HPDE6-E6E7 (cell line): ENCODE measurements around the gene SEMA4A.
A peak's percentile ranks its signal among the peaks of the same experiment; 100 is the strongest.

ENCODE experiments used
- DNase-seq: peaks from one replicate; pipeline ENCODE4 v3.0.0; 2011; ENCODE audit warnings: missing footprints; ENCODE audit errors: extremely low spot score

The SEMA4A gene

DNA sequence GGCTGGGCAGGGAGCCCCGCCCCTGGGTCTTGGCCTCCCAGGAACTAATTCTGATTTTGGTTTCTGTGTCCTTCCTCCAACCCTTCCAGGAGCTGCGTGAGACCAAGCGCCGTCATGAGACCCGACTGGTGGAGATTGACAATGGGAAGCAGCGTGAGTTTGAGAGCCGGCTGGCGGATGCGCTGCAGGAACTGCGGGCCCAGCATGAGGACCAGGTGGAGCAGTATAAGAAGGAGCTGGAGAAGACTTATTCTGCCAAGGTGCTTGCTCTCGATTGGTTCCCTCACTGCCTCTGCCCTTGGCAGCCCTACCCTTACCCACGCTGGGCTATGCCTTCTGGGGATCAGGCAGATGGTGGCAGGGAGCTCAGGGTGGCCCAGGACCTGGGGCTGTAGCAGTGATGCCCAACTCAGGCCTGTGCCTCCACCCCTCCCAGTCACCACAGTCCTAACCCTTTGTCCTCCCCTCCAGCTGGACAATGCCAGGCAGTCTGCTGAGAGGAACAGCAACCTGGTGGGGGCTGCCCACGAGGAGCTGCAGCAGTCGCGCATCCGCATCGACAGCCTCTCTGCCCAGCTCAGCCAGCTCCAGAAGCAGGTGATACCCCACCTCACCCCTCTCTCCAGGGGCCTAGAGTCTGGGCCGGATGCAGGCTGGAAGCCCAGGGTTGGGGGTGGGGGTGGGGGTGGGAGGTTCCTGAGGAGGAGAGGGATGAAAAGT, 18.5 kb upstream of the SEMA4A start:
- no peak for DNase-seq

DNA sequence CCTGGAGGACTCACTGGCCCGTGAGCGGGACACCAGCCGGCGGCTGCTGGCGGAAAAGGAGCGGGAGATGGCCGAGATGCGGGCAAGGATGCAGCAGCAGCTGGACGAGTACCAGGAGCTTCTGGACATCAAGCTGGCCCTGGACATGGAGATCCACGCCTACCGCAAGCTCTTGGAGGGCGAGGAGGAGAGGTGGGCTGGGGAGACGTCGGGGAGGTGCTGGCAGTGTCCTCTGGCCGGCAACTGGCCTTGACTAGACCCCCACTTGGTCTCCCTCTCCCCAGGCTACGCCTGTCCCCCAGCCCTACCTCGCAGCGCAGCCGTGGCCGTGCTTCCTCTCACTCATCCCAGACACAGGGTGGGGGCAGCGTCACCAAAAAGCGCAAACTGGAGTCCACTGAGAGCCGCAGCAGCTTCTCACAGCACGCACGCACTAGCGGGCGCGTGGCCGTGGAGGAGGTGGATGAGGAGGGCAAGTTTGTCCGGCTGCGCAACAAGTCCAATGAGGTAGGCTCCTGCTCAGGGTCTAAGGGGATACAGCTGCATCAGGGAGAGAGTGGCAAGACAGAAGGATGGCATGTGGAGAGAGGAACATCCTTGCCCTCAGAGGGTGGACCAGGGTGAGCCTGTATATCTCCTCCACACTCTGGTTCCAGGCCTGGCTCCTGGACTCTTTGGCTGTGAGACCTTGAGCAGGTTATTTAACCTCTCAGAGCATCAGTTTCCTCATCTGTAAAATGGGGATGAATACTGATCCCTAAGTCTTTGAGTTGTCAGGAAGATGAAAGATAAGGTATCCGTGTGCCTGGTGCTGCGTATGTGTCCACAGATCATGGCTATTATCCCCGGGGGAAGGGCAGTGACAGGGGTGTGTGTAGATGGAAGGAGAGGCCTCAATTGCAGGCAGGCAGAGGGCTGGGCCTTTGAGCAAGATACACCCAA, 17.2 kb upstream of the SEMA4A start:
- DNase-seq = no peak

DNA sequence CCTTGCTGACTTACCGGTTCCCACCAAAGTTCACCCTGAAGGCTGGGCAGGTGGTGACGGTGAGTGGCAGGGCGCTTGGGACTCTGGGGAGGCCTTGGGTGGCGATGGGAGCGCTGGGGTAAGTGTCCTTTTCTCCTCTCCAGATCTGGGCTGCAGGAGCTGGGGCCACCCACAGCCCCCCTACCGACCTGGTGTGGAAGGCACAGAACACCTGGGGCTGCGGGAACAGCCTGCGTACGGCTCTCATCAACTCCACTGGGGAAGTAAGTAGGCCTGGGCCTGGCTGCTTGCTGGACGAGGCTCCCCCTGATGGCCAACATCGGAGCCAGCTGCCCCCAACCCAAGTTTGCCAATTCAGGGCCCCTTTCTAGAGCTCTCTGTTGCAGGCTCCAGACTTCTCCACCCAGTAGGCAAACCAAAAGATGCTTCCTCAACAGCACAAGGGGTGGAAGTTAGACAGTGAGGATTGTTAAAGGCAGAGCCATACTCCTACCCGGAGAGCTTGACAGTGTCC, 16.4 kb upstream of the SEMA4A start:
- DNase-seq = no peak

DNA sequence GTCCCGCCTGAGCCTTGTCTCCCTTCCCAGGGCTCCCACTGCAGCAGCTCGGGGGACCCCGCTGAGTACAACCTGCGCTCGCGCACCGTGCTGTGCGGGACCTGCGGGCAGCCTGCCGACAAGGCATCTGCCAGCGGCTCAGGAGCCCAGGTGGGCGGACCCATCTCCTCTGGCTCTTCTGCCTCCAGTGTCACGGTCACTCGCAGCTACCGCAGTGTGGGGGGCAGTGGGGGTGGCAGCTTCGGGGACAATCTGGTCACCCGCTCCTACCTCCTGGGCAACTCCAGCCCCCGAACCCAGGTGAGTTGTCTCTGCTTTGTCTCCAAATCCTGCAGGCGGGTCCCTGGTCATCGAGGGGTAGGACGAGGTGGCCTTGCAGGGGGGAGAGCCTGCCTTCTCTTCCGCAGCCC, 14.9 kb upstream of the SEMA4A start:
- DNase-seq = no peak

DNA sequence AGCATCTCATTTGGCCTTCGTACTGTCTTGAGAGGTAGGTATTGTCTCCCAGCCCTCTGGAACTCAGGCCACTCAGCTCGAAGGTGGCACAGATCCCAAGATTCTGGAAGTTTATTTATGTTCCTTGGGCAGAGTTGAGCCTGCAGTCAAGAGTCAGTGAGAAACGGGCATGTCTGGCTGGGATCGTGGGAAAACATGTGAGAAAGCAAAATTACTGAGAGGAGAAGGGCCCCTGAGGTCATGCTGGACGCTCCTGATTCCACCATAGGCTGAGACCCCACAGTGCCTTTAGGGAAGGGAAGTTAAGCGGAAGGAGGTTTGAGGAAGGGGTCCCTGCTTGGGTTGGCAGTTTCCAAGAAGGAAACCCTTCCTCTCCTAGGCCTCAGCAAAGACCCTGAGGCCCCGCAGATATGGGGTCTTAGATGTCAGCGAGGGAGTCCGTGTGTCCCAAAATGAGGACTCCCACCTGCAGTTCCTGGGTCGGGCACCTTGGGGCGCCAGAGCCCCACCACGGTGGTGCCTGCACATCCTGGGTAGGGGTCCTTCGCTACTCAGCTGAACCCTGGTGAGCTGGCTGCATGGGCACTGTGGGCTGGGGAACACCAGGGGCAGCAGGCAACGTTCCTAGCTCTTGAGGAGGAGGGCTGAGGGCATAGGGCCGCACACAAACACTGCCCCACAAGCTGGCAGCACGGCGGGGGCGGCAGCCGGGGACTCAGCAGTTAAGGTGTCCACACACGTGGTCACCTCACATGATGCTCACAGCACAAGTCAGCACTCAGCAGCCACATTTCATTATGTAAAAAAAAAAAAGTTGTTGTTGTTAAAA, 12.3 kb upstream of the SEMA4A start:
- no peak for DNase-seq

DNA sequence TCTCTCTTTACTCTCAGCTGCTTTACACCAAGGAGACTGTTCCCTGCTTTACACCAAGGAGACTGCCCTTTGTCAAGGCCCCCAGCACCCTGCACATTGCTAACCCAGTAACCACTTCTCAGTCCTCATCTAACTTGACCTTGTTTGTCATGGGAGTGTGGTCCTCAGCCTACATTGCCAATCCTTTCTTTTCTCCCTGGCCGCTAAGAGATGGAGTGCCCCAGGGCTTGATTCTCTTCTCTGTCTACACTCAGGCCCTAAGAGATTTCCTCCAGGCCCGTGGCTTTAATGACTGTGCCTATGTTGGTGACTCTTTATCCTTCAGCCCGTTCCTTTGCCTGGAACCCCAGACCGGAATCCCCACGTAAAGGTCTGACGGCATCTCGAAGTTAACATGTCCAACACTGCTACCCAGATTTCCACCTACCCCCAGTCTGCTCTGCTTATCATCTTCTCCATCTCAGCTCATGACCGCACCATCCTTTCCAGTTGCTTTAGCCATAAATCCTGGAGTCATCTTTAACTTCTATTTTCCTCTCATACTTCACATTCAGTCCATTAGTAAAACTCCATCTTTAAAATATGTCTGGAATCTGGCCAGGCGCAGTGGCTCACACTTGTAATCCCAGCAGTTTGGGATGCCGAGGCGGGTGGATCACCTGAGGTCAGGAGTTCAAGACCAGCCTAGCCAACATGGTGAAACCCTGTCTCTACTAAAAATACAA, 9.5 kb upstream of the SEMA4A start:
- no peak for DNase-seq

DNA sequence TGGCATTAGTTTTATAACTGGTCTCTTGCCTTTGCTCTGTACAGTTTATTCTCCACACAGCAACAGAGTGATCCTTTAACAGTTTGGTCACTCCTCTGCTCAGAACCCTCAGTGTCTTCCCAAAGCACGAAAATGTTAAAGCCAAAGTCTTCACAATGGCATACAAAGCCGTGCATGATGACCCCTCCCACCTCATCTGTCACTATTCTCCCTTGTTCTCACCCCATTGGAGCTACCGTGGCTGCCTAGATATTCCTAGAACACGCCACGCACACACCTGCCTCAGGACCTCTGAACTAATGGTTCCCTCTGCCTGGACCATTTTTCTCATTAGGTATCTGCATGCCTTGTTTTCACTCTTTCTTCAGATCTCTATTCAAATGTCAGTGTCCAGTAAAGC, 8.6 kb upstream of the SEMA4A start:
- DNase-seq = no peak

DNA sequence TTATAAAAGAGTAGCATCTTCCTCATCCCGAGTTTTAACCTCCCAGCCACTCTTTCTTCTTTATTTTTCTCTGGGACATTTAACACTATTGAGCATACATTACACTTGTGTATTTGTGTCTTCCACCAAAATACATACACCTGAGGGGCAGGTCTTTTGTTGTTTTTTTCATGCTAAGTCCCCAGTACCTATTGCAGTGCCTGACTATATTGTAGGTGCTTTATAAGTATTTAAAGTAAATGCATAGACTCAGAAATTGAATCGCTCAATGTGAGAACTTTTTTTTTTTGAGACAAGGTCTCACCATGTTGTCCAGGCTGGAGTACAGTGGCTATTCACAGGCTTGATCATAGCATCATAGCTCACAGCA, 7.8 kb upstream of the SEMA4A start:
- no peak for DNase-seq

DNA sequence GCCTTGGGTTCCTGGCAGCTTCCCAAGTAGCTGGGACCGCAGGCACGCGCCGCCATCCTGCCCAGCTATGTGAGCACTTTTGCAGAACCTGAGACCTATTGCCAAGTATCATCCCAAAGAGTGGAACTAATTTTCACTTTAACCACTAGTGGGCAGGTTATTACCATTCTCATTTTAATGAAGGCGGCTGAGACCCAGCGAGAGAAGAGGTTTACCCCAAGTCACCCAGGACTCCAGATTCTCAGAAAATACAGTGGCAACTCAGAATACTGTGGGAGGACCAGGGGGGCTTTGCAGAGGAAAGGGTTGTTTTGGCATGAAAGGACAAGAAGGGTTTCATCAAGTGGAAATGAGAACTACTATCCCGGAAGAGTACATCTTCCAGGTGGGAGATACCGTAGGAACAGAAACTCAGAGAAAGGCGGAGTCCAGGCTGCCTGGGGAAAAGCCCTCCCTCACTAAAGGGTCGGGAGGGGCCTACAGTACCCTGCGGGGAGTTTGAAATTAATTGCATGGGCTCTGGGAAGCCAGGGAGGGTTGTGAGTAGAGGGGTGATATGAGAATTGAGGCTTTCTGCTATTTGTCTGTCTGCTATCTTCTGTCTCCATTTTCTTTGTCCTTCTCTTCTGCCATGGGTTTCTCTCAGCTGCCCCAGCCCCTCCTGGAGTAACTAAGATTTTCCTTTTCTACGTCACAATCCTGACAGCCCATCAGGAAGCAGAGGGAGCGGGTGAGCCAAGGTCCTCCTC, 7.2 kb upstream of the SEMA4A start:
- DNase-seq = peak; percentile 70

DNA sequence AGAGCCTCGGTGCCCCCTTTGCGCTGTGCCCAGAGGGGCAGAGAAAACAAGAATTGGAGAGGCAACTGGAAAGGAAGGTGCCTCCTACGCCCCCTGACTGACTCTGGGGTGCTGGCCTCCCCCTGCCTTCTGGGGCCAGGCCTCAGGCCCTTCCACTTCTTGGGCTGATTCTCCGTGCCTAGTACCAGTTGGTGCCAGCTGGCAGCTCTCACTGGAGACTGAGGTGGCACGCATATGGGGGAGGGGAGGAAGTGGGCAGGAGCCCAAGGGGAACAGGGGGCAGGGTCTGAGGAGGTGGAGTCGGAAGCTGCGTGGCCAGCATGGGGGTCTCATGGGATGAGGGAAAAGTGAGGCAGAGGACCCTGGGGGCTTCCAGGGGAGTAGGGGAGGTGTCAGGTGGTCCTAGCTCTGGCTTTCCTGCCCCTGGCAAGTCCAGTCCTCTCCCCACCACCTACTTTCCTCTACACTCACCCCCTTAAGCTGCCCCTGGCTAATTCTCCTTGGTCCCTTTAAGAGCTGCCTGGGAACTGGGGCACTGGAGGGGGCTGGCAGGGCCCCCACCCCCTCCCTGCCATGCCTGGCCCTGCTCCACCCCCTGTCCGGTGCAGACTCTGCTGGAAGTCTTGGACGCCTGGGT, 6.5 kb upstream of the SEMA4A start:
- no peak for DNase-seq

DNA sequence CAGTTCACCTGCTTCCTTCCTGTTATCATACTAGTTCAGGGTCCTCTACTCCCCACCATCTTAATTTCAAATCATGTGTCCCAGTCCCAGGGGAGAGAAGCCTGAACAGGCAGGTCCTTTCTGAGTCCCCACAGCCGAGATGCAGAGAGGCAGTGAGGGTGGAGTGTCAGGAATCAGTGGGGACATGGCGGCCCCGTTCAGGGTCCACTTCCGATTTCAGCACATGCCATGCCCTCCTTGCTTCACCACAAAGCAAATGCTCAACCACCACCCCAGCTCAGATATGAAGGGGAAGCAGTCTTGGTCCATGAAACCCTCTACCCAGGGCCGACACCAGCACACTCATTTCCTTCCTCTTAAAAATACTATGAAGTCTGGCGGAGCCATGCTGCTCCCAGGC, 5.2 kb upstream of the SEMA4A start:
- DNase-seq = no peak

DNA sequence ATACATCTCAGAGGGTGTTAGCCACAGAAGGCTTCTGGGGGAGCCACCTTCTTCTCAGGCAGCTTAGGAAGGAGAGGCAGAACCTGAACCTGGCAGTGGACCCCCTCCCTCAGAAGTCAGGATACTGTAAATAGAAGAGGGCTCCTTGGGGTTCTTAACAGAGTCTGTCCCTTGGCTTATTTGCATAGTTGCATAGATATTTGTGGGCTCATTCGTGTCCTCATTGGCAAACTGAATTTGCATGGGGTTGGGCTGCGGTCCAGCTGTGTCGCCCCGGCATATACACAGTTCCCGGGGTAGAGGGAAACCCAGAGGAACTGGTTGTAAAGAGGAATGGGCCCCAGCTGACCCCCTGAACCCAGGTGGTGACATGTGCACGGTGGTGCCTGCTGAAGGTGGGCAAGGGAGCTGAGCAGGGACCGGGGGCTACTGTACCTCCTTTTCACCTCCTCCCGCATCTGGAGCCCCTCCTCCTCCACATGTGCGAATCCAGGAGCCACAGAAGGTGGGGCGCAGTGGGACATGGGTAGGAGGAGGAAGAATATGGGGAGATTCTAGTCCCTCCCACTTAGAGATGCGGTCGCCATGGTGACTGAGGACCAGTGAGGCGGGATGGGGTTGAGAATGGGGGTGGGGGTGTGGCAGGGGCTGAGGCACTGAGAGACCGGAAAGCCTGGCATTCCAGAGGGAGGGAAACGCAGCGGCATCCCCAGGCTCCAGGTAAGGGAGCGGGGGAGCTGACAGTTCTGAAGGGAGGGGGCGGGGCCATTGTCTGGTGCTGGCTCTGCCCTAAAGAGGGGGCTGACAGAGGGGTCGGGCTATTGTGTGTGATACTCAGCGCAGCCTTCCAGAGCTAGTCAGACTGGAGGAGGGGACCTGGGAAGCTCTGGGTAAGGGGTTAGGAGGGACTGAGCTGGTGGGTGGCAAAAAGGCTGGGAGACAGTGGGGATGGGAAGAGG, 3.7 kb upstream of the SEMA4A start:
- no peak for DNase-seq

DNA sequence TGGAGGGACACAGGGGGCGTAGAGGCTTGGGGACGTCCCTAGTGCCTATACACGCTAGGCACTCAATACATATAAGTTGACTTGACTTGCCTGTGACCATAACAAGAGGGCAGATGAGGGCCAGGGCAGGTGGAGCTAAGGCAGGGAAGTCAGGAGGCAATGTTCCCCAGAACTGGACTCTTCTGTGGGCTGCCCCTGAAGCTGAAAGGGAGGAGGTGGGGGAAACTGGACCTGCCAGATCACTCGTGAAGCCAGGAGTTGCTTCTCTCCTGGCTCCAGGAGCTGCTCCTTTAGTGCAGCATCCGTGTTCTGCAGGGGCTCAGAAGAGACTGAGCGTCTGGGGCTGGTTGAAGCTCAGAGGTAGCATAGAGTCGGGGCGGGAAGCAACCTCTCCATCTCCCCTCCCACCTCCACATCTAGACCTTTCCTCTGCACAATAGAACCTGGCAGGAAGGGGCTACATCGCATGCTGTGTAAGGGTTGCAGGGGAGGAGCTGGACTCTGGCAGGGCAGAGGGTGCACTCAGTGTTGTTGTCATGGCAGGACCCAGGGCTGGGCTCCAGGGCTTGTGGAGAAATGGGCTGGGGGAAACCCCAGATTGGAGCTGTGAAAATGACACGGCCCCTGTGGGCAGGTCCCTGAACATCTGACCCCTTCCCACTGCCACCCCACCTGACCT, 2.9 kb upstream of the SEMA4A start:
- no peak for DNase-seq

DNA sequence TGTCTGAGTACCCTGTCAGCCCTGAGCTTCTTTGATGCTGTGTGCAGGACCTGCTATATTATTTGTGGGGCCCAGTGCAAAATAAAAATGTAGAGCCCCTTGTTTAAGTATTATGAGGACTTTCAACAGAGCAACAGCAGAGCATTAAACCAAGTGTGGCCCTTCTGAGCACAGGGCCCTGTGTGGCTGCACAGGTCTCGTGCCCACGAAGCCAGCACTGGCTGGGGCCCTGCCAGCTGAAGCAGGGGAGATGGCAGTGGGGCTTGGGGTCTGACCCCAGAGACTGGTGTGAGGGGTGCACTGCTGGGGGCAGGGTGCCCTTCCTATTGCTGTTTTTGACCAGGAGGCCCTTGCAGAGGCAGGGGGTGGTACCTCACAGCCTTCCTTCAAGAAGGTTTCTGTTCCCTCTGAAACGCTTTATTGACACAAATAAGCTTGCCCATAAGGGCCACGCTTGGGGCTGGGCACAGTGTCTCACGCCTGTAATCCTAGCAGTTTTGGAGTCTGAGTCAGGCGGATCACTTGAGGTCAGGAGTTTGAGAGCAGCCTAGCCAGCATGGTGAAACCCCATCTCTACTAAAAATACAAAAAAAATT, 2.2 kb upstream of the SEMA4A start:
- no peak for DNase-seq

DNA sequence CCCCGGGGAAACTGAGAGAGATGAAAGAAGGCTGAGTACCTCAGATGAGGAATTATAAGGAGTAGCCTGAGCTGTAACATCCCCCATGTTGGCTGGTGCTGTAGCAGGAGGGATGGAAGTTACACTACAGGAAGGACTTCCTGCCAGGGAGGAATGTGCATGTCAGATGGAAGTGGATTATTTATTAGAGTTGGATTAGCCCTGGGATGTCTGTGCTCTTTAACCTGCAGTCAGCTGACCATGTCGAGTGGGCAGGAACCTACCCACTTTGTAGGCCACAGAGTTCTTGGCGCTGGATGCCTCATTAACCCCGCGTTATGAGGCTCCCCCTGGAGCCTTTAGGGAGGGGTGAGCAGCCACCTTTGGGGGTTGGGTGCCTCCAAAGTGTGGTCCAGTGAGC, 757 bp upstream of the SEMA4A start:
- DNase-seq = no peak

DNA sequence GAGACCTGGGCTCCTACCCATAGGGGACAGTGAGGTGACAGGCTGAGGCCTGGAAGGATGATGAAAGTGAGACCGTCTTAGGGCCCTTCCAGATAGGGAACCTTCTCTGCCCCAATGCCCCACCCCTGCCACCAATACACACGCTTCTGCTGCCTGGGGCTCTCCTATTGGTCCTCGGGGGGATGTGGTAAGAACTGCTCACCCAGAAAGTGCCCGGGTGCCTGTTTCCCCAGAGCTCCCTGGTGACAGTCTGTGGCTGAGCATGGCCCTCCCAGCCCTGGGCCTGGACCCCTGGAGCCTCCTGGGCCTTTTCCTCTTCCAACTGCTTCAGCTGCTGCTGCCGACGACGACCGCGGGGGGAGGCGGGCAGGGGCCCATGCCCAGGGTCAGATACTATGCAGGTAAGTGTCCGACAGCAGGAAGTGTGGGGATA, 948 bp downstream of the SEMA4A start:
- no peak for DNase-seq

DNA sequence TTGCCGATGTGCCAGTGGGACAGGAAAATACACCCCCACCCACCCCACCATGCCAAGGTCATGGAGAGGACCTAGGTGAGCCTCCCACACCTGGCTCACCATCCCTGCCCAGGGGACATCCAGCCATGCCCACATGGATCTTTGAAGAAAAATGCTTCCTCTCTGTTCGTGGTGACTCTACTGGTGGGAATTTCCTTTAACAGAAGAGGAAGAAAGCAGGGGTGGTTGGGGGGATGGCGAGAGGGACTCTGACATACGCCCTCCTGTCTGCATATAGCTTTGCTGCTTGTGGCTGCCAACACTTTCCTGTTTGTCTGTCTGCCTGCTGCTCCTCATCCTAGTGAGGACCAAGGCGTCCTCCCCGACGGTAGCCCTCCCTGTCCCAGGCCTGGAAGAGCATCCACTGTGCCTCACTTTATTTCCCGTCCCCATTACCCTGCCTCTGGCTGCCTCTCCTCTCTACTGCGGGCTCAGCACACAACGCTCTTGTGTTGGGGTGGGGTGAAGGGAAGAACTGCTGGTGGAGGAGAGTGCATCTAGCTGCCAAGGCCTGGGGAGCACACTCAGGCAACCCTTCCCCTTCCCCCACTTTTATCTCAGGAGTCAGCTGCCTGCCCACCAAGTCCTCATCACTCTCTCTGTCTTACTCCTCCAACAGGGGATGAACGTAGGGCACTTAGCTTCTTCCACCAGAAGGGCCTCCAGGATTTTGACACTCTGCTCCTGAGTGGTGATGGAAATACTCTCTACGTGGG, 2.5 kb downstream of the SEMA4A start:
- no peak for DNase-seq
